SK-N-DZ (cell line): ENCODE measurements around the gene NSD2.

ENCODE experiments used
- DNase-seq: peaks from one replicate; pipeline ENCODE4 v3.0.0-alpha.2; 2015; ENCODE audit warnings: low spot score

NSD2 gene

GRCh38 chr4:1970926-1971325 lies 99.7 kb downstream of the NSD2 start:
- no peak for DNase-seq

DNA sequence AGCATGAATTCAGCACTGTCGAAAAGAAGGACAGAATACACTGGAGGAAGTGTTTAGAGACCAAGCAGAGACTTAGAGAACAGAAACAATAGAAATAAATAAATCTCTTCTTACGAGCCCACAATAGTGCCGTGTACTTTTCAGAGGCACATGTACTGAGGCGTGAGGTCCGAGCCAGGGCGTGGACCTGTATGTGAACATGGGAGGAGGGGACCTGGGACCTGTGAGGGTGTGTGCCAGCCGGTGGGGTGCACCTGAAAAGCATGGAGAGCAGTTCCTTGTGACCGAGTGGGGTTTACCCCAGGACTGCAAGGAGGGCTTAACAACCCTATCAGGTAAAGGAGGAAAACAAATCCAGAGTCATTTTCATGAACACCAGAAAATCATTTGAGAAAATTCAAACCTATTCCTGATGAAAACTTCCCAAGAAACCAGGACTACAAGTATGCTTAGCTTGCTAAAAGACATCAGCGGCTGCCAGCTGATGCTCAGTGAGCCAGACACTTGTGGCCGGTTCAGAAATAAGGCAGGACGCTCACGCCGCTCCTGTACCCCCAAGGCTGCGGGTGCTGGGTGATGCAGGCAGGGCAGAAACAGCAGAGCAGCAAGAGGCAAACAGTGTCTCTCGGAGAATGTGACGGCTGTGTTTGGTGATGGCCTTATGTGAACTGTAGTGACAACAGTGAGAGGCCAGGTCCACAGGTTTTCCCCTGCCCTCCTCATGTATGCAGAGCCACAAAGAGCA lies 100.4 kb downstream of the NSD2 start:
- DNase-seq = no peak

GRCh38 chr4:1972414-1972813 lies 101.2 kb downstream of the NSD2 start:
- no peak for DNase-seq

DNA sequence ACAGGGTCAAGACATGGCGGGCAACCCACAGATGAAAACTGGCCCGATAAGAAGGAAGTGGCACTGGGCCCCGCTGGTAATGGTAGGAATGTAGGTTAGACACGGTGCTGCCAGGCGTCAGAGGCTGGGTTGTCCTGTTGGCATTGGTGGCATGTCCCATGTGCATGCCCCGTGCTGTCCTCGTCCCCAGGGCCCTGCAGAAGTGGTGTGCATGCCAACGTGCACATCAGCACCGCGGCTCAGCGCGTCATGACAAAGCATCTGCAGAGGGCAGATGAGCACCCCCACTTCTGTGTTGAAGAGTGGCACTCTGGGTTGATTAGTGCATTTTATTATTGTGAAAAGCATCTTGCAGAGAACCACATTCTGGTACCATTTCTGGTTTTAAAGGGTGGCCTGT lies 102.0 kb downstream of the NSD2 start:
- DNase-seq = no peak

- DNase-seq = no peak
These were observed 102.5 kb downstream of the NSD2 start for GRCh38 chr4:1973661-1974060.

GRCh38 chr4:1974840-1975239 lies 103.6 kb downstream of the NSD2 start:
- no peak for DNase-seq

GRCh38 chr4:1975391-1975801 lies 104.2 kb downstream of the NSD2 start:
- DNase-seq = no peak

GRCh38 chr4:1975880-1976279 lies 104.7 kb downstream of the NSD2 start:
- DNase-seq = no peak

- DNase-seq = no peak
These were observed 105.5 kb downstream of the NSD2 start for GRCh38 chr4:1976416-1977352.

DNA sequence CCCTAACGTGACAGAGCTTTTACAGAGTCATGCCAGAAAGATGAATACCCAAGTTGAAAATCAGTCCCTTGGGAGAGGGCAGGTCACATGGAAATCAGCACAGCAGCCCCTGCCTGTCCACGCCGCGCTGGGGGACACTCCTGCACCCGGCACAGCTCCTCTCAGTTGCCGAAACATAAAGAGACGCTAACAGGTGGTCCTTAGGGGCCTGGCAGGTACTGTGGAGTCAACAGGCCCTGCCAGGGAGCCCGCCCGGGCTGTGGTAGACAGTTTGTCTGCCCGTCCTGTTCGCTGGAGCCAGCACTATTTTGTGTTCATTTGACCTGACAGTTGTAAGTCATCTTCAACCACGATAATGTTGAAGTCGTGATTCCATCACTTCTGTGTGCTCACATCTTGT lies 107.0 kb downstream of the NSD2 start:
- DNase-seq = no peak

GRCh38 chr4:1978741-1979476 lies 107.7 kb downstream of the NSD2 start:
- DNase-seq = no peak

- DNase-seq = no peak
These were observed 108.4 kb downstream of the NSD2 start for GRCh38 chr4:1979477-1980196.

GRCh38 chr4:1980561-1981041 lies 109.4 kb downstream of the NSD2 start:
- DNase-seq = no peak

DNA sequence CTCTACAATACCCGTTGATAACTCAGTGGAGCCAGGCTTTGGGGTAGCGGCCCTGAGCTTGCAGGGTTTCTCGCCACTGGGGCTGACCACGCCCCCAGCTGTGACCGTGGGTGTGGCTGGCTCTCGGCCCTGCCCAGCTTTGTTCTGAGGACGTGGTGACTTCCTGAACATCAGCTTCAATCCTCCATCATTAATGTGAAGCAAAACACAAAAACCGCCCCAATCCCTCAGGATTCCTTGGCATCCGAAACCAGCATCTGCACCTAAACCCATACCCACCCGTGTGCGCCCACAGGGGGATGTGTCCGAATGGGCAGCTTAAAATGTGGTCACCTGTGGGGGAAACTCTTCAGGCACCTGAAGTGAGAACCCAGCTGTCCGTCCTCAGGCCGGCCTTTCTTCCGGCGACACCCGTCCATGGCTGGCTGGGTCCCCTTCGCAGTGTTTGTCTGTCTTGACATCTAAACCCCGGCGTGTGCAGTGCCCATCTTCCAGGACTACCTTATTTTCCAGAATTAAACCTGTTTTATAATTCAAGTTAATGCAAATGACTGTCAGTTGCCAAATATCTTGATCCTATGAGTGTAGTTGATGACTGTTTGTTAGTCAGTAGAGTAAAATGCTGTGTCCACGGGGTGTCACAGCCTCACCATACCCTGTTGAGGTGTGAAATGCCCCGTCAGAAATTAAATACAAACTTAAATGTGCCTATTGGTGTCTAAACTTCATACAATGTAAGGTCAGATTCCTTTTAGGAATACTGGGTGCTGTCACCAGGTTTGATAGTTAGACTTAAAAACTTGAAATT lies 110.3 kb downstream of the NSD2 start:
- DNase-seq = no peak

DNA sequence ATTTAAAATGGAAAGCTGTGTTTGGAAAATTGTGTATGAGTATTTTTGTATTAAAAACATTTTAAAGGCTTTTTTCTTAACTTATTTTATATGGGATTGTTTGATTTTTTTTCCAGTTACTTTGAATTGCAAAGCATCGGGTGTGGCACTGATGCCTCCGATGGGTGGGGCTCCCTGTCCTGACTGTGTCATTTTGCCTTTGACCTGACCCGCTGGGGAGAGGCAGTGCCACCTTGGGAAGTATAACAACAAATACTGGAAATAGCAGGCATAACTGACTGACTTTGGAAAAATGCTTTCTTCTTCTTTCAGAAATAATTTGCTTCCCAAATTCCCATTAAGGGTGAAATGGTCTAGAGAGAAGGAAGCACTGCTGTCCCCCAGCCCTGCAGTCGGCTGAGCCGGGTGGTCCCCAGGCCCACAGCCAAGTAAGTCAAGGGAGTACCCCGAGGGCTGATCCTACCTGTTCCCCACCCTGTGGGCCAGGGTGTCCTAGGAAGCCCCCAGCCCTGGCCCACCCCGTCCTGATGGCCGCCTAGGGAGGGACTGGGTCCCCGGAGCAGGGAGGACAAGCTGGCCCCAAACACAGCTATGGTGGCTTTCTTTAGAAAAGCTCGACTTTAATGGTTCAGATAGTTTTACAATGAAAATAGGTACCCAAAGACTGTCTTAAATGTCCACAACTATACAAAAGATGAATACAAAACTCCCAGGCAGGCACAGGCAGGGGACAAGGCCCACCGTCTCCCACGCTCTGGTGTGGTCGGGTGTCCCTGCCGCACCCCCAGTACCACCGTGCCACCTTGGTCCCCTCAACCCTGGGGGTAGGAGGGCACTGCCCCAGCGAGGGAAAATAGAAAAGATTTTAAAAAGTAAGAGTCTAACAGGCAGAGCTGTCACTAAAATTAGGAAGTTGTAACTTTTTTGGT lies 111.2 kb downstream of the NSD2 start:
- no peak for DNase-seq

DNA sequence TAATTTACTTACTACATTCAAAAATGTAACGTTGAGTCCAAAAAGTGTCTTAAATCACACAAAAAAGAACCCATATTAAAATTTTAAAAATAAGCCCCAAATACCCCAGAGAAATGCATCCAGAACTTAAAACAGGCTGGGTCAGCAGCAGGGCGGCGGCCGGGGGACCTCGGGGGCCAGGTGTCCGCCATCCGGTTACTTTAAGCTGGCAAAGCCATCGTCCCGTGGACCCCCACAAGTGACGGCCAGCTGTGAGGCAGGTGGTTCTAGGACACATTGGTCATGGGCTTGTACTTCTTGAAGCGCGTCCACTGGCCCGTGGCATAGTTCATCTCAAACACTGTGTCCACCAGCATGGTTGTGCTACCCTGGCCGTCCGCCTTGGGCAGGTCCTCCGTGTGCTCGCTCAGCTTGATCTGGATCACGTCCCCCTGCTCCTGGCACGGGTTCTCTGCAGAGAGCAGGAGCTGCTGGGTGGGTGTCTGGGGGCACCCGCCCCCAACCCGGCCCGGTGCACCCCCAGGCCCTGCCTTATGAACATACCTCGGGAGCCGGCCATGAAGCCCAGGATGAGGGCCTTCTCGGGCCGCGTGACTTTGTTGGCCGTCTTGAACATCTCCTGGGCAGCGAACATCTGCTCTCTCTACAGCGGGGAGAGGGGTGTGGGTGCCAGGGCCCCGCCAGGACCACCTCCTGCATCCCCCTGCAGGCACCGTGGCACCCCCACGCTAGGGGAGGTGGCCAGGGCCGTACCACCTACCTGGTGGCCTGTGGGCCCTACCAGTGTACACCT lies 112.1 kb downstream of the NSD2 start:
- no peak for DNase-seq

GRCh38 chr4:1983846-1984405 lies 112.7 kb downstream of the NSD2 start:
- DNase-seq = no peak
